HG03060 (cell line): ENCODE results near the gene INCA1.
A peak's percentile ranks its signal among the peaks of the same experiment; 100 is the strongest.

Experiments
- ATAC-seq: cut with Tn5 transposase; IDR thresholded peaks from one replicate; pipeline ENCODE4 v1.9.1; 2021; ENCODE audit warnings: low read depth, moderate number of reproducible peaks; ENCODE audit not compliant: unreplicated experiment

INCA1 gene

DNA sequence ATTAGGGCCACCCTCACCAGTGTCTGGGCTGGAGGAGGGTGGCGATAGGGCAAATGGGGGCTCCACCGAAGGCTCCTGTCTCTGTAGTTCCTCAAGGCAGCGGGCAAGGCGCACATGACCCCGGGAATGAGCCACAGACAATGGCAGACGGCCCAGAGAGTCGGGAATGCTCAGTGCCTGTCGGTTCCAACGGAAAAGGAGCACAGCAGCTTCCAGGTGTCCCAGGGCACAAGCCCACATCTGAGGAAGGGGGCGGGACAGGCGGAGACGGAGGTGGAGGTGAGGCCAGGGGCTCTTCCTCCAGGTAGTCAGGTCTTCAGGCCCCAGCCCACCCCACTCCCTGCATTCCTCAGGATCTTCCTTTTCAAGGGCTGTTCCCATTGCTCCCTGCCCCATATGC lies 24.6 kb downstream of the INCA1 start:
- ATAC-seq = no peak

- ATAC-seq = no peak
Observed at GRCh38 chr17:4972322-4972721, 25.0 kb downstream of the INCA1 start.

- ATAC-seq = no peak
Observed at GRCh38 chr17:4971826-4972225, 25.5 kb downstream of the INCA1 start.

- no peak for ATAC-seq
Observed at GRCh38 chr17:4970273-4970672, 27.0 kb downstream of the INCA1 start.

GRCh38 chr17:4969551-4970173 lies 27.7 kb downstream of the INCA1 start:
- ATAC-seq = no peak

DNA sequence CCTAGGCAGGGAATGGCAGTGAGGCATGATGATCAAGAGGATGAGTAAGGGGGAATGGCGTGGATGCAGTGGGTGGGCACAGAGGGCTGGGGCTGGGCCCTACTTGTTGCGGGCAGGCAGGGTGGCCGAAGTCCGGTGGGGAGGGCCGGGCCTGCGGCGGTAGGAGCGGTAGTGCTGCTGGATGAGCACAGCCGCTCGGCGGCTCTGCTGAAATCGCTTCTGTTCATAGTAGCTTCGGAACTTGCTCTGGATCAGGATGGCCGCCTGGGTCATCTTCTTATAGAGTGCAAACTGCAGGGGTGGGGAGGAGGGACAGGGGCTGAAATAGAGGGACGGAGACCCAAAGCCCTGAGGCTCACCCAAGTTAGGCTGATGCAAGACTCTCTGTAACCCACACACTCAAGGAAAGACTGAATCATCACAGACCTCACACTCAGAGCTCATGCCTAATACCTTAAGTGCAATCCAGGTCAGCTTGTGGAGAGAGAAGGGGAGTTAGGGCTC lies 28.2 kb downstream of the INCA1 start:
- no peak for ATAC-seq

DNA sequence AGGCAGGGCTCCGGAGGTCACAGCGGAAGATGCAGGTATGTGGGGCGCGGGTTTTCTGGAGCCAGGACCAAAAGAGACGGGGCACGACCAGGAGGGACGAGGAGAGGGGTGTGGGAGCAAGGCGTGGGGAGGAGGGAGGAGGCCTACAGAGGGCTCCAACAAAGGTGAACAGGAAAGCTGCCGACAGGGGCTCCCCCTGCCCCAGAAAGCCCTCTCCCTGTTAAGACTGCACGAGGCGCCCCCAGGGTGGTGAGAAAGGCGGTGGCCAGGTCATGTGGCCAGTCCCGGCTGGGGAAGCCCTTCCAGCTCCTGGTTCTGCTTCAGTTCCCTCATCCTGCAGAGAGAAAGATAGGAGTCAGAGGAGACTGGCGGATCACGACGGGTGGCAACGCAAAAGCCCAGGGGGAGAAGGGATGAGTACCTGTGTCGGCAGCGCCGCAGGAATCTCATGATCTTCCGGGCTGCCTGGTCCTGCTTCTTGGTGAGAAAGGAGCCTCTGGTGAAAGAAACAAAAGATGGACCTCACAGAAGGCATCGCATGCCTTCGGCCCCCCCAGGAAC lies 28.8 kb downstream of the INCA1 start:
- no peak for ATAC-seq

GRCh38 chr17:4967539-4968485 lies 29.5 kb downstream of the INCA1 start, which contains the start of gene SPAG7:
Gene SPAG7, minus strand, starts transcription at chr17:4967817. Its CDS starts 13 bp downstream, at chr17:4967804.
- ATAC-seq = peak; percentile 48

DNA sequence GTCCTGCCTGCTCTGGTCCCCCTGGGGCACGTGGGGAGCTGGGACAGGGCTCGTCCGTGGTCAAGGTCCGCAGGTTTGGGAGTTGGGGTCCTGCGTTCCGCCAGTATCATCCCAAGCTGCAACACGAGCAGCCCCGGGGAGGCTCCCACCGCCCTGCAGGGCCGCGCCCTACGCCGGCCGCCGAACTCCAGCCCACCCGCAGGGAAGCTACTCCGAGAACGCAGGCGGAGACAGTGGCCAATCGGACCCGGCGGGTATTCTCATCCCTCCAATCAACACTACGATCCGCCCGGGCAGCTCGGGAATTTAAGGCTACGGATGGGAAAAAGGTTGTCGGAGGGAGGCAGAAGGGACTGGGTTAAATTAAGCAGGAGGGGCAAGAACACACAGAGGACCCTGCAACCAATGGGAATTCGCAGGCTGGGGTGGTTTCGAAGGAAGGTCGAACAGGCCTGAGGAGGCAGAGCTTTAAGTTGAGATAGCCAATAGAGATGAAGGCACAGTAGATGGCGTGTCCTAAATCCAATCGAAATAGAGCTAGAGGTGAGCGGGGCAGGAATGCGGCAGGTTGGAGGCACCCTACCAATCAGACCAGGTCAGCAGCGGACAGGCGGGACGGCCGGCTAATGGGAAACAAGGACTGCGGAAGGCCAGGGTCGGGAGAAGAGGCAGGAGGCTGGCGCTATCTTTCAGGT lies 30.3 kb downstream of the INCA1 start:
- peak; percentile 73 for ATAC-seq

GRCh38 chr17:4965311-4965986 lies 31.9 kb downstream of the INCA1 start:
- no peak for ATAC-seq

DNA sequence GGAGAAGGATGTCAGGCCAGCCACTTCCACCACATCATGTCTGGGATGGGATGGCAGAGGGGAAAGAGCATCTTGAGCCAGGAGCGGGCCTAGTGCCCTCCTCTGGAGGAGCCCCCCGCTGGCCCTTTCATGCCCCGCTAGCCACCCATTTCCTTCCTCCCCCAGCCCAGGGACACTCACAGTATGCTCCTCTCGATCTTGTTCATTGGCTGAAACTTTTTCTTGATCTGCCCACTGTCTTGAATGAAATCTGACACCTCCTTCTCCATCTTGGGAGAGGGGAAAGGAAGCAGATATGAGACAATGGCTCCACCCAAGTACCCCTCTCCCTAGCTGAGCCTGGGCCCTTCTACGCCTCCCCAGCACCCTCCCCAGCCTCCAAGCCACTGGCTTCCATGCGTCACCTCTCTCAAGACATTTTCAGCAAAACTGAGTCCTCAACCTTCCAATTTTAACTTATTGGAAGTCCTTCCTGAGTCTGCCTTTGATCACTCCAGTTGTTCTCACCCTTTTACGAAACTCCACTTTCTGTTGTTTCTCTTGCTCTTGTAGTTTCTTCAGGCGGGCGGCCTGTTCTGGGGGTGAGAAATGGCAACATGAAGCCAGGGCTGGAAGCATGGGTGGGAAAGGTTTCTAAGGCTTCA lies 36.9 kb downstream of the INCA1 start:
- no peak for ATAC-seq

- no peak for ATAC-seq
Observed at GRCh38 chr17:4959261-4959965, 37.9 kb downstream of the INCA1 start.

- ATAC-seq = no peak
Observed at GRCh38 chr17:4958102-4958501, 39.2 kb downstream of the INCA1 start.

- ATAC-seq = no peak
Observed at GRCh38 chr17:4956493-4957061, 40.7 kb downstream of the INCA1 start.

- no peak for ATAC-seq
Observed at GRCh38 chr17:4955091-4955490, 42.2 kb downstream of the INCA1 start.

- no peak for ATAC-seq
Observed at GRCh38 chr17:4953451-4953961, 43.8 kb downstream of the INCA1 start.

GRCh38 chr17:4951486-4951885 lies 45.8 kb downstream of the INCA1 start:
- no peak for ATAC-seq

- ATAC-seq = no peak
Observed at GRCh38 chr17:4950746-4951204, 46.5 kb downstream of the INCA1 start, which contains the start of gene ENO3. Gene ENO3, plus strand, starts transcription at chr17:4951119. Its CDS starts 711 bp downstream, at chr17:4951830.
